GM21515 (cell line): ENCODE data around the gene STMND1.

Experiments used
- ATAC-seq: cut with Tn5 transposase; IDR thresholded peaks from one replicate; pipeline ENCODE4 v1.9.1; 2021; ENCODE audit not compliant: unreplicated experiment

STMND1 gene

DNA sequence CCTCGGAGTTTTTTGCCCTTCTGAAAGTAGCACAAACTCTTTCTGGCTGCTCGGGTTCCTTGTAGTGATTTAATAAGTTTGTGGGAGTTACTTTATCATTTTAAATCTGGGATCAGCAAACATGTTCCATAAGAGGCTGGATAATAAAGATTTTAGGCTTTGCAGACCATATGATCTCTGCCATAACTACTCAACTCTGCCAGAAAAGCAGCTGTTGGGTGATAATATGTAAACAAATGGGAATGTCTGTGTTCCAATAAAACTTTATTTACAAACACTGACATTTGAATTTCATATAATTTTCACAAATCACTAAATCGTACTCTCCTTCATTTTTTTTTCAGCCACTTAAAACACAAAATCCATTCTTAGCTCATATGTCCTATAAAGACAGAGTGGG lies 3.9 kb upstream of the STMND1 start:
- no peak for ATAC-seq

DNA sequence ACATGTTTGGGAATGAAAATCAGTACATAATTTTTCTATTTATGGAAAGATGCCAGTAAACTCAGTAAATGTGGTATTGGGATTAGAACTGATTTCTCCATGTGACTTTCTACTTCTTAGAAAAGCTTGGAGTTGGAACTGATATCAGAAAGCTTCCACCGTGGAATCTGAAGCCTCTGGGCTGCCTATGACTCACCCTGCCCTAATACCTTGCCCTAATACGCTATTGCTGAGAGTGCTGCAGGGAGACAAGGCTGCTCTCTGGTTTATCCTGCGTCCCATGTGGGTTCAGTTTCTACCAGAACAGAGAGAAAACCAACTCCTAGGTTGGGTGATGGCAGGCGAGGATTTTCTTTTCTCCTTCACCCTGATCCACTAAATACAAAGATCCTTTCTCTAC lies 3.3 kb upstream of the STMND1 start:
- ATAC-seq: no peak

DNA sequence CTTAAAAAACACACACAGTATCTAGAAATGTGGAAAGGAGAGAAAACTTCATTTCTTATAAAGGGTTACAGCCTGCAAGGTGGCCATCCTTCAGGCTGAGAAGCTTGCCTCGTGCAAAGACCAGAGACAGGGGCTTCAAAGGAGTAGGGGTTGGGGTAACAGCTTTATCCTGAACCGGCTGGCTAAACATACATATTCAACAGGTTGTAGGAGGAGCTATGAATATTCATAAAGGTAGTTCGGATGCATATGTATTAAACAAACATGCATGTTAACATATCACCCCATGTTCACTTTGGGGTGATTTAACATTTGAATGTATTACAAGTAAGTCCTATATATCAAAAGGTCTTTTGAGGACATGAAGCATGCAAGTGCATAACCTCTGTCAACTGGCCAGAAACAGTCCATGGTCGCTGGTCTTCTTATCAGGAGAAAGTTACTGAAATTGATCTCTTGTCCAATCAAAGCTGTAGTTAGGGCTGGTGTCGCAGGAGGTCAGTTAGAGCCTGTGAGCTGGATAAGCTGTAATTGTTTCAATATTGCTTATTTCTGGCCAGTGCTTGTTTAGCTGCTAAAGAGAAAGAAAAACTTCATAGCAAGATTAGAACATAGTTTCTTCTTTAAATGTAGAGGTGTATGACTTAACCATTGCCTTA lies 2.3 kb upstream of the STMND1 start:
- no peak for ATAC-seq

DNA sequence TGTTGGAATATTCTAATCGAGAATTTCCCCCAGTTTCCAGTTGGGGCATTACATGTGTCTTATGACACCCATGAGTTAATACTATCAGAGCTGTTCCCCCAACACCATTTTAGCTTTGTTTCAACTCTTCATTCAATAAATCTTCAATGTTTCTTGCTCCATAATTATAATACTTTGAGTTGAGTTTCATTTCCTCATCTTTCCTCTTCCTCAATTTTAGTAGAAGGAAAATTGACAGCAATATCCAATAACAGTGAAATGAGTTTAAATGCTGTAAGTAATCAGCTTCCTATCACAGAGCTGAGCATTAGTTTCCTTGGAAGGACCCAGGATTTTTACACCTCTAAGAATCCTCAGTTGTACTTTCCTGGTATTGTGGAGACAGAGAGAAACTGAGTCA lies 1.0 kb upstream of the STMND1 start:
- ATAC-seq: no peak

DNA sequence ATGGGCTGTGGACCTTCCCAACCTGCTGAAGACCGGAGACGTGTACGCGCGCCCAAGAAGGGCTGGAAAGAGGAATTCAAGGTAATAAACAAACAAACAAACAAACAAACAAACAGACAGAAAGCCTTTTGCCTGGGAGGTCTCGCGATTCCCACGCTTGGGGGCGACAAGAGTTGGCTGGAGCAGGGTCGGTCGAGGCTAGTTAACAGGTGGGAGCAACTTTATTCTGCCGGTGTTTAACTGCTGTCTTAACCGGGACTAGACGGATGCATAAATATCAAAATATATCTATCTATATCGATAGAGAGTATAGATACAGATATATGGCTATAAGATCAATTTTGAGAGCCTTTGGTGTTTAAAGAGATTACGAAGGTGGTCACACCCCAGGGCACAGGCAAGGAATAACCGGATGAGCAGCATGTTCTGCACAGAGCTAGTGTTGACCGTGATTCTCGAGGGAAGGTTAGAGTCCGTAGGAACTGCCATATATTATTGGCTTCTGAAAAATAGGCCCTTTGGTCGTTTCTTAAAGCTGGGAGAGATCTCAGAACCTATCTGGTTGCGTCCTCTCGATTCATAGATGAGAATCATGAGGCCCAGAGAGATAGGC lies 514 bp downstream of the STMND1 start:
- ATAC-seq: no peak

DNA sequence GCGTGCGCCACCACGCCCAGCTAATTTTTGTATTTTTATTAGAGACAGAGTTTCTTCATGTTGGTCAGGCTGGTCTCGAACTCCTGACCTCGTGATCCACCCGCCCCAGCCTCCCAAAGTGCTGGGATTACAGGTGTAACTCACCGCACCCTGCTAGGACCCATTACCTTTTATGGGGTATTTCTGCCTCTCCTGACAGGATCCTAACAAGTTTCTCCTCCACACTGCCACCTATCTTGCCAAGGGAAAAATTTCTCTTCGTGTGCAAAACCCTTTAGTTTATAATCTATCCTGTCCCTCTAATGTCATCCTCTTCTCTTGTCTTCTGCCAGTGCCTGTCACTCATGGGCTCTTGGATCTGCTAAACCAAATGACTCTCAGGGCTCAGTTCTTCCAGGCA lies 1.9 kb downstream of the STMND1 start:
- no peak for ATAC-seq

DNA sequence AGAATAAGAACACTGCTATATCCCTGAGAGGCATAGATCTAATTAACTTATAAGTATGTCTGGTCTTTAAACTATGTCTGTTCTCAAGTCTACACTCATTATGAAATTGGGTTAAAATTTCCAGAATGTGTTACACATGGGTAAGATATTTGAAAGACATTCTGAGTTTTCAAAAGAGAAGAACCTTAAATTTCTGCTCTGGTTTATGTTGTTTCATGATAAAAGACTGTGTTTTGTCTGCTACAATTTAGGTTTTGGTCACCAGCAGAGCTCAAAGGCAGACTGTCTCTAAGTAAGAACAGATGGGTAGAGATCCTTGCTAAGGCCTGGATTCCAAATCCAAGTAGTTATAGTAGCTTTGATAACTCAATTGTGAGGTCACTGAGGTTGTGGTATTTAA lies 6.0 kb downstream of the STMND1 start:
- no peak for ATAC-seq

DNA sequence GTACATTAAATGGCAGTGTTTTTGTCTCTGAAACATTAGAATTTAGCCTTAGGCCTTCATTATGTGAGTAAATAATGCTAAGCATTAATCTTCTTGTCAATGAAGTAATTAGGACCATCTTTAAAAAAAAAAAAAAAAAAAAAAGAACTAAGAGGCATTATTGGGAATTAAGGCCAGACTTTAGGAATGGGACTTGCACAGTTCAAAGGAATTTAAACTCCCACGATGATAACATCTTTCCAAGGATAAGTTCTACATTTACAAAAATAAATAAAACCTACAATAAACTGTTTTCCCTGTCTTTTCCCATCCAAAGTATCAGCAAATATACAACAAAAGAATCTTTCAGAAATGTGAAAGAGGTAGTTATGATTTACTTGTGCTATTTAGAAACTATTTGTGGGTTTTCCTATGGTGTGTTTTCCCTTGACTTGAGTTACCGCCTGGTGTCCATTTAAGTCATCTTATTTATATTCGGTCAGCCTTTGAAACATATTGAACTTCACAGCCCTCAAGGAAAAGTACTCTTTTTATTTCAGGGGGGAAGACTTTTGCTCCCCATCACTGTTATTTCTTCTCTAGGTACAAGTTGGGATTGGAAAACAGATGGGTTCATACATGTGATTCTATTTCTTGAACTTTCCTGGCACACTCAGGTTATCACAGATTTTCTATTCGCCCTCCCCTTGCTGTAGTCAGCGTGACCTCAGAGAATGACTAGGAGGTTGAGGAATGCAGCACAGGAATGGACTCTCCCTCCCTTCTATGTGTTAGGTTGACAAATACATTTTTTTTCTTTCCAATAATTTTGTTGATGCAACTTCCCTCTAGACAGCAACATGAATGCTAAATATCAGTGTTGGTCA lies 13.6 kb downstream of the STMND1 start:
- ATAC-seq: no peak

DNA sequence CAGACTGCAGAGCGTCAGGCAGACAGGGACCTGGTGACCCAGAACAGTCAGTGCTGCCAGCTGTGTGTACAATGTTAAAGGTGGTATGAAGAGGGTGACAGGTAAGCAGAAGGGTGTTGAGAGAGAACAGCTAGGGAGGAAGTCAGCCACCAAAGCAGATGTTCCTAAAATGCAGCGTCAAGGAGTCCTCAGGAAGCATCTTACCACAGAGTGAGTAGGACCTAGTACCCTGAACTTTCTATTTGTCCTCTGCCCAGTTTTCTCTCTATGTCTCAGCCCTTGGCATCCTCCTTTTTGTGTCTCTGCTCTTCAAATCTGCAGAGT lies 14.2 kb downstream of the STMND1 start:
- no peak for ATAC-seq

DNA sequence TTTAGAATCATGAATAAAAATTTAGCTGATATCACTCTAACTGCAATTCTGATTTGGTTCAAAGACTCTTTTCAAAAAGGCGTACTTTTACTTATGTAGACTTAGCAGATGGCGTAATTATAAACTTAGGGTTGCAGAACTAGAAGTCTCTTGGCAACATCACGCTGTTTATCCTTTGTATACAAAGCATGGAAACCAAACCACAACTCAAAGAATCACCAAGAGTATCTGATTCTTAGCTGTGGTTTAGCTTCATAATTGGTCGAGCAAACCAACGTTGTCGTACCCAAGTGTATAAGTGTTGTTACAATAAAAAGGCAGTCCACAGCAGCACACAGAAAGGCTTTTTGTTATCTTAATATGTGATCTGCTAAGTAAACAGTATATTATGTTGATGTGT lies 18.2 kb downstream of the STMND1 start:
- no peak for ATAC-seq

DNA sequence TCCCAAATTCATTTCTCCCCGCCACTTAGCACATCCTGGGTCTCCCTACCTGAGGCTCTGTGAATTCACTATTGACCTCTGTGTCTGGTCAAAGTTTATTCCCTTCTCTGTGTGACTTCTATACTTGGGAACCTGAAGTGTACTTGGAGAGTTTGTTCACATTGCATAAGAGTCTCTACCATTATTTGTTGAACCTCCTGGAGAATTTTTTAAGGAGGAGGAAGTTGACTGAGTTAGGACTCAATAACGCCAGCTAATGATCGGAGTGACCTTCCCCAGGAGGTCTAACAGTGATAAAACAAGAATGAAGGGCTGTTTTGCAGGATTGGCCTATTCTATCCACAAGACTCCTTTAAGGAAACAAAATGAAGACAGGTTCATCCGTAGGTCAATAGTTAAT lies 23.6 kb downstream of the STMND1 start:
- no peak for ATAC-seq

DNA sequence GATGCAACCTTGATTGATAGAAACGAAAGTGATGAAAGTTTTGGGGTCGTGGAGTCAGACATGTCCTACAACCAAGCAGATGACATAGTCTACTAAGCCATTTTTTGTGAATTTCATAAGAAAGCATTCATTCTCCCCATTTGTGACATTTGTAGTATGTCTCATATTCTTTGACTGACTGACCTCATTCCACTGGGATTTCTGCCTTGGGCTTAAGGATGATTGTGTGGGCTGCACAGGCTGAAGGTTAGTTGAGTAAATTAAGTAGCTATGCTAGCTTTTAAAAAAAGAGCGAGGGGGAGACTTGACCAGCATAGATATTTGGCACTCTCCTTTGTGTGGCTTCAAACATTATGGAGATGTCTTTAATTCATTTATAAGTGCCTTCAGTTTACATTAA lies 28.9 kb downstream of the STMND1 start:
- no peak for ATAC-seq

DNA sequence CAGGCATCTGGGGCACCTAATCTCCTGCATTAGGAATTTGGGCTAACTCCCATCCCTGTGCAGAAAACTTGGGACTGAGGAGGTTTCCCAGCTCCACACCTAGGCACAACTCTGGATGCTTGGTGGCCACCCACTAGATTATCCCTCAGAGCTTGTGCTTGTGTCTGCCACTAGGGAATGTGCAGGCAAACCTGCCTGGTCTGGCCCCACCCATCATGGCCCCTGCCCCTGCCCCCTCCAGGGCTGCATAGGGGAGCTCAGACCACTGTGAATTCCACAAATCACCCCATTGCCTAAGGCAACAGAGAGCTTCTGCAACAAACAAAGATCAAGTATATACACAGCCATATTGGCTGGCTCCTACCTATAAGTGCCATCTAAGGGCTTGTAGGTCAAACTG lies 31.1 kb downstream of the STMND1 start:
- no peak for ATAC-seq

DNA sequence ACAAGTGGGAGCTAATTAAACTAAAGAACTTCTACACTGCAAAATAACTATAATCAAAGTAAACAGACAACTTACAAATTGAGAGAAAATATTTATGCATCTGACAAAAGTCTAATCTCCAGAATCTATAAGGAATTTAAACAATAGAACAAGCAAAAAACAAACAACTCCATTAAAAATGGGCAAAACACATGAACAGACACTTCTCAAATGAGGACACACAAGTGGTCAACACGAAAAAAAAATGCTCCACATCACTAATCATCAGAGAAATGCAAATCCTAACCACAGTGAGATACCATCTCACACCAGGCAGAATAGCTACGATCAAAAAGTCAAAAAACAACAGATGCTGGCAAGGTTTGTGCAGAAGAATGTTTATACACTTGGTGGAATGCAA lies 36.2 kb downstream of the STMND1 start:
- ATAC-seq: no peak

DNA sequence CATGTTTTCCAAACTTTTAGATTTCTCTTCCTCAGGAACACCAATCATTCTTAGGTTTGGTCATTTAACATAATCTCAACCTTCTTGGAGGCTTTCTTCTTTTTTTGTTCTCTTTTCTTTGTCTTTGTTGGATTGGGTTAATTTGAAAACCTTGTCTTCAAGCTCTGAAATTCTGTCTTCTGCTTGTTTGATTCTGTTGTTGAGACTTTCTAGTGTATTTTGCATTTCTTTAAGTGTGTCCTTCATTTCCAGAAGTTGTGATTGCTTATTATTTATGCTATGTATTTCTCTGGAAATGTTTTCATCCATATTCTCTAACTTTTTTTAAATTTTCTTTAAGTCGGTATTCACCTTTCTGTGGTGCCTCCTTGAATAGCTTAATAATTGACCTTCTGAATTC lies 42.2 kb downstream of the STMND1 start:
- no peak for ATAC-seq

DNA sequence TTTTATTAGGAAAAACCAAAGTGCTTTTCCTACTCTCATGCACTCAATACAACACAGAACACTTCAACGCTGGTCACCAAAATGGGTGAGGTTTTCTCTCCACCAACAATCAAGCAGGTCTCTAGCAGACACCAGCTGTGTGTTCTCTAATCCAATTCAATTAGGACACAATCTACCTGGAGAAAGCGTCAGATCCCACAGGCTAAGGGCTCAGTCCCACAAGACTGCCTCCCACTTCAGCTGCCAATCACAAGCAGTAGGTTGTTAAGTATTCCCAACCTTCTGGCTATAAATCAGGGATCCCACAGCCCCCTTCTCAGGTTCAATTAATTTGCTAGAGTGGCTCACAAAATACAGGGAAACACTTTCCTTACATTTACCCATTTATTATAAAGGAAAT lies 47.7 kb downstream of the STMND1 start:
- no peak for ATAC-seq

DNA sequence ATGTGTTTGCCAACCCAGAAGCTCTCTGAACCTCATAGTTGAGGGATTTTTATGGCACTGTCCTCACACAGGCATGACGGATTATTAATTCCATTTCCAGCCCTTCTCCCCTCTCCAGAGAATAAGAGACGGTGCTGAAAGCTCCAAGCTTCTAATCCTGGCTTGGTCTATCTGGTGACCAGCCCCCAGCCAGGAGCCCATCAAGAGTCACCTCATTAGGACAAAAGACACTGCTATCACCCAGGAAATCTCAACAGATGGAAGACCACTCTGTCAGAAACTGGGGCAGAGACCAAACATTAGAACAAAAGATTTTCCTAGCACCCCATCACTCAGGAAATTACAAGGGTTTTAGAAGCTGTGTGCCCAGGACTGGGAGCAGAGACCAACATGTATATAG lies 48.2 kb downstream of the STMND1 start:
- no peak for ATAC-seq

DNA sequence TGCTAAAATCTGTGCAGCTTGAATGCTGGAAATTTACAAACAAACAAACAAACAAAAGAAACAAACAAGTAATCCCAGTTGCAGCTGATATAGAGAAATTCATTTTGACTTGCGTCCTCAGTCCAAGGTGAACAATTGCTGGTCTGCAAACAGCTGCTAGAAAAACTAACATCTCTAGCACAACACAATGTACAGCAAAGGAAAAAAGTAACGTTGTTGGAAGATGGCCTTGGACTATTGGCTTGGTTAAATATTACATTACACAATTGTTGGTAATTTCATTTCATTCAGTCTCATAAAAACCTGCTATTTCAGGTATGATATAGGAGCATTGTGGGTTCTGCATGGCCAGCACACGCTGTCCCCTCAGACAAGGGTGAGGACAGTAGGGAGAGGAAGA lies 50.0 kb downstream of the STMND1 start:
- no peak for ATAC-seq

DNA sequence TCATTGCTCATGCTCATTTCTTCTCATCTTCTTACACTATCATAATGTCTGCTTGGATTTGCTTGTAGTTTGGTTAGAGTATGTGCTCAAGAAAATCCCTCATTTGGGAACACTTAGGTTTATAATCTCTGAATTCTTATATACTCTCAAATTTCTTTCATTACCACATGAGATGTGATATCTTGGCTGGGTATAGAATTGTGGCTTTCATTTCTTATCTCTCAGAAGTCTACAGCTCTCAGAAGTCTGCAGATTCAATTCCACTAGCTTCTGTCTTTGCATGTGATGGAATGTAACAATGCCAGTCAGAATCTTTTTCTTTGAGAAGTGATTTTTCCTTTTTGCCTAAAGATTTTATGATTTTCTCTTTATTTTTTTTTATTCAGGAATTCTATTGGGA lies 50.9 kb downstream of the STMND1 start:
- ATAC-seq: no peak

DNA sequence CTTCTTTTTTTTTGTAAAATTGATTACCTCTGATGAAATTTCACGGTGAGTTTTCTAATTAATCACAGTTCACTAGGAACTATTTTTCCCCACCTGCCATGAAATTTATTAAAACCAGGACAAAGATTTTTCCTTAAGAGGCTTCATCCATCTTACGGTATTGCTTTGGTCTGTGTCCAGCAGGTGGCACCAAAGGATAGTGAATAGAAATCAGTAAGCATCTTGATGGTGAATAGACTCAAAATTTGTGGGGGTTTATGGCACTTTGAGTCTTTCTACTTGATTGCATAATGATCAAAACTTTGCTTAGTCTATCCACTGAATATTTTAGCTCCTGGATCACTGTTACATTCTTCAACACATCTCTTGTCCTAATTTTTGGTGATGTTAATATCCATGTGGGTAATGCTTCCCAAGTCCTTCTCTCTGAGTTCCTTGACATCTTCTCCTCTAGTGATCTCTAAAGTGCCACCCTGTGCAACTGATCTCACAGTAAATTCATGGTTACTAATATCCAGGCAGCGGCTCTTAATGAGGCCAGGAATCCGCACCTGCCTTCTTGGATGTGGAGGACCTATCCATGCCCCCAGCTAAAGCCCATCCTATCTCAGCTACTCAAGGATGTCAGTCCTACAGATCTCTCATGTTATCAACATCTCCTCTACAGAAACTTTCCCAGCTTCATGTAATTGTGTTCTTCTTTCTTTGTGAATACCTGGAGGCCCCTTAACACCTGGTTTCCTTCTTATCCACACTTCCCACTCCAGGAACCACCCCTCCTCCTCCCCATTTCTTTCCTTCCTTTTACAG lies 54.5 kb downstream of the STMND1 start:
- ATAC-seq: no peak

DNA sequence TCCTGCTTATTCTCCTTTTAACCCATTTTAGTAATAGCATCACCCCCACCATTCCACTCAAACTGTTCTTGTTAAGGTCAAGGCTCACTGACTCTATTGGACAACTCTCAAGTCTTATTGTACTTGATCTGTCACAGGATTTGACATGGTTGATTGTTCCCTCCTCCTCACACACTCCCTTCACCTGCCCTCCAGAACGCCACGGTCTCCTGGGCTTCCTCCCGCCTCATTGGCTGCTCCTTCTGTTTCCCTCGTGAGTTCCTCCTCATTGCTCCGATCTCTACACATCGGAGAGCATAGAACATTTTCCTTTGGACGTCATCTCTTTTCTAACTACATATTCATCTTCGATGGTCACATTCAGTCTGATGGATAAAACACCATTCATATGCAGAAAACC lies 55.1 kb downstream of the STMND1 start:
- ATAC-seq: no peak

DNA sequence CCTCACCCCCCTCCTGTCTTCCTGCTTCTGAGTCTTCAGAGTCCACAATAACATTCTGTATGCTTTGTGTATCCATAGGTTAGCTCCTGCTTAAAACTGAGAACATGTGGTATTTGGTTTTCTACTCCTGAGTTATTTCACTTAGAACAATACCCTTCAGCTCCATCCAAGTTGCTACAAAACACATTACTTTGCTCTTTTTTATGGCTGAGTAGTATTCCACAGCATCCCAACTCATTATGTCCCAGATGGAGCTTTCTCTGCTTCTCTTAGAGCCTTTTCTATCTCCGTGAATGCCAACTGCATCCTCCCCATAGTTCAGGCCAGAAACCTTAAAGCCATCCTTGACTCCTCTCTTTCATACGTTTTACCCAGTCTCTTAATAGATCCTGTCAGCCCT lies 55.8 kb downstream of the STMND1 start:
- no peak for ATAC-seq
